Epithelial cell of proximal tubule (primary cell): Measurements from ENCODE around the gene LAPTM5. TPM values are rescaled to one million over a fixed set of nuclear protein-coding genes. Genes with fewer than 3 reads are reported as not detected.
"Not testable (repeated sequence)": the region's sequence is repeated elsewhere in the genome, so short reads cannot be mapped to it uniquely, and the experiment has no call there.

Experiments used
- DNase-seq: peaks from one replicate; pipeline ENCODE4 v3.0.0-alpha.2; 2011; ENCODE audit warnings: low read depth
- H3K4me3 ChIP-seq: 2 replicates; pipeline ENCODE4 v1.5.1; 2011; ENCODE audit warnings: low read depth, mild to moderate bottlenecking, low read length
- CTCF ChIP-seq: conservative IDR thresholded peaks from 2 replicates; pipeline ENCODE4 v1.5.1; 2012; ENCODE audit warnings: low read depth, mild to moderate bottlenecking, low read length
- total RNA-seq: library from RNA; depleted of rRNA; stranded (reverse); fragments of >200 nt; gene quantifications from 2 replicates; pipeline ENCODE4 v1.2.3, GENCODE V29; 2015

LAPTM5 gene
- total RNA-seq, 1 donor from 2014 or later: 2.4 TPM

GRCh38 chr1:30689901-30690645, 67.5 kb downstream of the LAPTM5 start:
- no peak overlapping the region for H3K4me3 ChIP-seq
- no peak for TF ChIP-seq CTCF
- no peak for DNase-seq

GRCh38 chr1:30688920-30689794, 68.4 kb downstream of the LAPTM5 start:
- DNase-seq: no peak
- no peak for TF ChIP-seq CTCF
- no peak overlapping the region for H3K4me3 ChIP-seq

GRCh38 chr1:30688516-30688915, 69.1 kb downstream of the LAPTM5 start:
- DNase-seq, H3K4me3 ChIP-seq: not testable (repeated sequence)

- DNase-seq: no peak
- H3K4me3 ChIP-seq: no peak overlapping the region
- no peak for TF ChIP-seq CTCF
These were observed 69.7 kb downstream of the LAPTM5 start for GRCh38 chr1:30687886-30688285.

GRCh38 chr1:30686236-30686935, 71.2 kb downstream of the LAPTM5 start:
- no peak for TF ChIP-seq CTCF
- no peak overlapping the region for H3K4me3 ChIP-seq

GRCh38 chr1:30685796-30686165, 71.8 kb downstream of the LAPTM5 start:
- H3K4me3 ChIP-seq: no peak overlapping the region
- no peak for TF ChIP-seq CTCF
- no peak for DNase-seq

More at GRCh38 chr1:30686236-30686935, 71.2 kb downstream of the LAPTM5 start:
- no peak for DNase-seq
